ENCODE data around the gene FOXD4L5.
"Not testable (repeated sequence)": the region's sequence is repeated elsewhere in the genome, so short reads cannot be mapped to it uniquely, and the experiment has no call there.

FOXD4L5 gene

GRCh38 chr9:65285109-65285508 lies at the start of gene FOXD4L5:
TSS of gene FOXD4L5 (minus strand) at chr9:65285209. CDS start at chr9:65284377, 832 bp downstream.
- DNase-seq (ENCODE audit: low read depth in 2 of 2): not testable (repeated sequence)

GRCh38 chr9:65283943-65284342 lies 1.1 kb downstream of the FOXD4L5 start:
- not testable (repeated sequence) for DNase-seq (ENCODE audit: low read depth in 2 of 2)

- not testable (repeated sequence) for DNase-seq (ENCODE audit: low read depth in 2 of 2)
Observed at GRCh38 chr9:65282976-65283375, 2.0 kb downstream of the FOXD4L5 start.
